ENCODE results near the gene SPRYD7. TPM values are rescaled to one million over a fixed set of nuclear protein-coding genes. Genes with fewer than 3 reads are reported as not detected.
A peak's percentile ranks its signal among the peaks of the same experiment; 100 is the strongest.

The SPRYD7 gene
- total and polyA plus RNA-seq, 2 of the 13 experiments (the other 11 are each of a cell fraction or from before 2014, with no cell fraction given) = 2.7 to 5.9 TPM

- no peak for TF ChIP-seq ZNF318 (CRISPR knock-in tag; IDR thresholded peaks at IDR 0.05)
- no peak for TF ChIP-seq NKX3-1 (CRISPR knock-in tag; IDR thresholded peaks at IDR 0.05)
- TF ChIP-seq ARNT (IDR thresholded peaks at IDR 0.05) = no peak
- peak; percentile 87; the same call in 1 of the 2 replicates for TF ChIP-seq KLF13 (CRISPR knock-in tag; IDR thresholded peaks at IDR 0.05)
- peak; percentile 41; the same call in 1 of the 2 replicates for TF ChIP-seq ZNF576 (CRISPR knock-in tag; IDR thresholded peaks at IDR 0.05)
- no peak for TF ChIP-seq HIC2 (CRISPR knock-in tag; IDR thresholded peaks at IDR 0.05; ENCODE audit: low read depth)
- no peak for TF ChIP-seq ZNF30 (CRISPR knock-in tag; IDR thresholded peaks at IDR 0.05)
- peak; percentile 65; the same call in 1 of the 2 replicates for TF ChIP-seq CHCHD3 (CRISPR knock-in tag; IDR thresholded peaks at IDR 0.05)
- peak; percentile 62; the same call in 1 of the 2 replicates for TF ChIP-seq RERE (CRISPR knock-in tag; IDR thresholded peaks at IDR 0.05; ENCODE audit: low read depth)
- no peak; the same call in 1 of the 2 replicates for TF ChIP-seq ZNF678 (CRISPR knock-in tag; IDR thresholded peaks at IDR 0.05)
- no peak for TF ChIP-seq SNAPC5 (CRISPR knock-in tag; IDR thresholded peaks at IDR 0.05; ENCODE audit: borderline replicate concordance)
These were observed at the start of gene SPRYD7 (continued) for GRCh38 chr13:49936075-49936967.
